Smooth muscle cell (in vitro differentiated cells): Measurements from ENCODE around the gene ANKRD10. TPM values are rescaled to one million over a fixed set of nuclear protein-coding genes. Genes with fewer than 3 reads are reported as not detected.

Experiments used
- DNase-seq: peaks from one replicate; lab custom pipeline; 2025; ENCODE audit not compliant: unreplicated experiment; lab: John Stamatoyannopoulos, UW
- H2AFZ ChIP-seq: fragments of 200-600 bp; sonication (generic); 2 replicates; pipeline ENCODE4 v1.6.0; 2016; ENCODE audit warnings: antibody characterized with exemption, low read depth, mild to moderate bottlenecking
- H3F3A ChIP-seq: fragments of 200-600 bp; sonication (generic); 2 replicates; pipeline ENCODE4 v1.6.0; 2017; ENCODE audit warnings: antibody characterized with exemption, low read depth
- H3K27ac ChIP-seq: fragments of 200-600 bp; sonication (generic); 2 replicates; pipeline ENCODE4 v1.5.1; 2016; ENCODE audit warnings: low read depth, mild to moderate bottlenecking
- H3K27me3 ChIP-seq: fragments of 200-600 bp; sonication (generic); 2 replicates; pipeline ENCODE4 v1.6.1; 2016; ENCODE audit warnings: low read depth, mild to moderate bottlenecking
- H3K36me3 ChIP-seq: fragments of 200-600 bp; sonication (generic); 2 replicates; pipeline ENCODE4 v1.5.1; 2016; ENCODE audit warnings: low read depth
- H3K4me1 ChIP-seq: fragments of 200-600 bp; sonication (generic); 2 replicates; pipeline ENCODE4 v1.5.1; 2016; ENCODE audit warnings: low read depth
- H3K4me2 ChIP-seq: fragments of 200-600 bp; sonication (generic); 2 replicates; pipeline ENCODE4 v1.6.0; 2016; ENCODE audit warnings: mild to moderate bottlenecking
- H3K4me3 ChIP-seq: fragments of 200-600 bp; sonication (generic); 2 replicates; pipeline ENCODE4 v1.5.1; 2016; ENCODE audit warnings: mild to moderate bottlenecking
- H3K79me2 ChIP-seq: fragments of 200-600 bp; sonication (generic); 2 replicates; pipeline ENCODE4 v1.6.0; 2016; ENCODE audit warnings: low read depth, mild to moderate bottlenecking
- H3K9ac ChIP-seq: fragments of 200-600 bp; sonication (generic); 2 replicates; pipeline ENCODE4 v1.6.0; 2016; ENCODE audit warnings: low read depth
- H3K9me3 ChIP-seq: fragments of 200-600 bp; sonication (generic); replicated peaks from 2 replicates; pipeline ENCODE4 v1.5.1; 2016; ENCODE audit warnings: low read depth
- H4K20me1 ChIP-seq: fragments of 200-600 bp; sonication (generic); 2 replicates; pipeline ENCODE4 v1.6.0; 2016; ENCODE audit warnings: low read depth
- CTCF ChIP-seq: fragments of 200-600 bp; sonication (generic); IDR thresholded peaks from 2 replicates; pipeline ENCODE4 v1.5.1; 2017; ENCODE audit warnings: borderline replicate concordance, mild to moderate bottlenecking, antibody characterized with exemption; ENCODE audit not compliant: insufficient read depth, poor library complexity, severe bottlenecking
- WGBS: methylation state at CpG from one replicate; pipeline ENCODE4 v1.1.7; 2016; ENCODE audit warnings: low lambda C conversion rate; 5-methylcytosine and 5-hydroxymethylcytosine counted together
- polyA plus RNA-seq: library from polyadenylated mRNA; unstranded; fragments of >200 nt; fragmentation: Nextera tagmentation; extraction: Ambion mirVana; gene quantifications from 2 replicates; pipeline ENCODE4 v1.2.1, GENCODE V29; 2016
- total RNA-seq: library from RNA; depleted of rRNA; stranded (reverse); fragments of >200 nt; gene quantifications from 2 replicates; pipeline ENCODE4 v1.2.3, GENCODE V29; 2014

ANKRD10 gene
- total and polyA plus RNA-seq, 2 experiments from 2014 or later, result 31.0 to 61.8 TPM

GRCh38 chr13:110904748-110905147 is 10.1 kb downstream of the ANKRD10 start:
- no peaks in the 10 kb centered on the region for H3K9me3 ChIP-seq
- no peak for DNase-seq
- H3K36me3 ChIP-seq, result no peaks in the 10 kb centered on the region
- H3K4me2 ChIP-seq, result no peak overlapping the region
- peaks cover 84% of the 10 kb centered on the region for H3K79me2 ChIP-seq
- WGBS, result 83% methylated on average over 7 of the region's 7 CpGs
- no peak for TF ChIP-seq CTCF
- H3K27ac ChIP-seq, result no peak overlapping the region
- peaks cover 93% of the 10 kb centered on the region for H4K20me1 ChIP-seq
- H3K27me3 ChIP-seq, result no peaks in the 10 kb centered on the region
- H2AFZ ChIP-seq, result no peak overlapping the region
- H3K4me1 ChIP-seq, result peaks cover 10% of the 10 kb centered on the region
- H3F3A ChIP-seq, result no peaks in the 10 kb centered on the region
- H3K4me3 ChIP-seq, result no peak overlapping the region
- no peak overlapping the region for H3K9ac ChIP-seq

GRCh38 chr13:110902370-110902769 is 12.5 kb downstream of the ANKRD10 start:
- no peak overlapping the region for H3K9ac ChIP-seq
- H3F3A ChIP-seq, result no peaks in the 10 kb centered on the region
- H3K4me1 ChIP-seq, result no peaks in the 10 kb centered on the region
- 62% methylated on average over 2 of the region's 2 CpGs for WGBS
- no peak for TF ChIP-seq CTCF
- no peak overlapping the region for H3K27ac ChIP-seq
- H3K27me3 ChIP-seq, result no peaks in the 10 kb centered on the region
- H3K36me3 ChIP-seq, result no peaks in the 10 kb centered on the region
- no peak for DNase-seq
- peaks cover 69% of the 10 kb centered on the region for H3K79me2 ChIP-seq
- no peak overlapping the region for H3K4me3 ChIP-seq
- H4K20me1 ChIP-seq, result peaks cover 89% of the 10 kb centered on the region
- H3K9me3 ChIP-seq, result no peaks in the 10 kb centered on the region
- no peak overlapping the region for H3K4me2 ChIP-seq
- H2AFZ ChIP-seq, result no peak overlapping the region

DNA sequence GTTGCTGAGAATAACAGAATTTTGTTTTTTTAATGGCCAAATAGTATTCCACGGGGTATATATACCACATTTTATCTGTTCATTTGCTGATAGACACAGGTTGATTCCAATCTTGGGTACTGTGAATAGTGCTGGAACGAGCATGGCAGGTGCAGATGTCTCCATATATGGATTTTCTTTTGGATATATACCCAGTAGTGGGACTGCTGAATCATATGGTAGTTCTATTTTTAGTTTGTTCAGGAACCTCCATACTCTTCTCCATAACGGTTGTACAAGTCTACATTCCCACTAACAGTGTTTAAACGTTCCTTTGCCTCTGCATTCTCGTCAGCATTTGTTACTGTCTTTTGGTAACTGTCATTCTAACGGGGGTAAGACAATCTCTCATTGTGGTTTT is 17.3 kb downstream of the ANKRD10 start:
- peaks cover 8% of the 10 kb centered on the region for H3K36me3 ChIP-seq
- H4K20me1 ChIP-seq, result peaks cover 87% of the 10 kb centered on the region
- H2AFZ ChIP-seq, result no peak overlapping the region
- H3K27me3 ChIP-seq, result no peaks in the 10 kb centered on the region
- H3K9ac ChIP-seq, result no peak overlapping the region
- TF ChIP-seq CTCF, result no peak
- H3K27ac ChIP-seq, result no peak overlapping the region
- no peaks in the 10 kb centered on the region for H3K9me3 ChIP-seq
- no peak overlapping the region for H3K4me2 ChIP-seq
- DNase-seq, result no peak
- 89% methylated on average over 6 of the region's 6 CpGs for WGBS
- peaks cover 41% of the 10 kb centered on the region for H3K79me2 ChIP-seq
- no peaks in the 10 kb centered on the region for H3F3A ChIP-seq
- no peak overlapping the region for H3K4me3 ChIP-seq
- H3K4me1 ChIP-seq, result no peaks in the 10 kb centered on the region

- Histone ChIP-seq H3K4me2 (no peak overlapping the region), H3K79me2 (peaks cover 36% of the 10 kb centered on the region), H3K9me3 (no peaks in the 10 kb centered on the region), H3K4me1 (no peaks in the 10 kb centered on the region), H3K27me3 (no peaks in the 10 kb centered on the region), H3K36me3 (peaks cover 8% of the 10 kb centered on the region), H4K20me1 (peaks cover 83% of the 10 kb centered on the region), H2AFZ (no peak overlapping the region), H3K9ac (no peak overlapping the region), H3K27ac (no peak overlapping the region), H3F3A (no peaks in the 10 kb centered on the region), H3K4me3 (no peak overlapping the region)
- no peak for TF ChIP-seq CTCF
- no peak for DNase-seq
- WGBS, result 94% methylated on average over 1 of the region's 1 CpG
Measured at GRCh38 chr13:110897014-110897413, 17.9 kb downstream of the ANKRD10 start.
